GM12878 (cell line): Measurements from ENCODE around the gene GAD2. TPM values are rescaled to one million over a fixed set of nuclear protein-coding genes. Genes with fewer than 3 reads are reported as not detected.

Source experiments
- ATAC-seq: fragments of 200-7000 bp; cut with Tn5 transposase; 3 replicates; pipeline ENCODE4 v1.9.1; 2020; ENCODE audit warnings: mild to moderate bottlenecking, moderate library complexity
- BruUV-seq: library from RNA; stranded (reverse); fragments of 400-500 nt; replicated peaks from 2 replicates; lab custom pipeline; 2021; lab: Mats Ljungman, UMichigan
- CTCF ChIA-PET: fragments of 300-600 bp; sonication (Branson Sonifier 250); formaldehyde crosslinking; extraction: SDS; loops from one replicate; lab custom pipeline; 2021; ENCODE audit warnings: inconsistent platforms; lab: Yijun Ruan, JAX
- POLR2A ChIA-PET: fragments of 350-600 bp; formaldehyde crosslinking; extraction: SDS; loops from one replicate; lab custom pipeline; 2021; ENCODE audit warnings: inconsistent platforms; lab: Charles Lee
- RAD21 ChIA-PET: fragments of 300-600 bp; sonication (Branson Sonifier 250); formaldehyde crosslinking; loops from one replicate; lab custom pipeline; 2023; ENCODE audit warnings: antibody characterized with exemption; ENCODE audit not compliant: unreplicated experiment; lab: Charles Lee
- SMC1A ChIA-PET: fragments of 300-600 bp; sonication (Branson Sonifier 250); formaldehyde crosslinking; loops from one replicate; lab custom pipeline; 2023; ENCODE audit not compliant: unreplicated experiment, uncharacterized antibody; lab: Charles Lee
- DNase-seq: peaks from one replicate; pipeline ENCODE4 v3.0.0-alpha.2; 2011; ENCODE audit warnings: low read depth, low spot score
- FAIRE-seq: peaks from 3 replicates; lab custom pipeline; 2011; peaks lifted over from hg19 to GRCh38; lab: Jason Lieb, UNC
- H2AFZ ChIP-seq: 2 replicates; pipeline ENCODE4 v1.6.0; 2011; ENCODE audit warnings: low read depth, low read length, control low read depth; ENCODE audit not compliant: control insufficient read depth
- H3K27ac ChIP-seq: 2 replicates; pipeline ENCODE4 v1.5.1; 2011; ENCODE audit warnings: control low read depth; ENCODE audit not compliant: control insufficient read depth, insufficient read depth
- H3K27me3 ChIP-seq, 2 experiments: replicated peaks in 1 of 2; 2 replicates each; pipeline versions ENCODE4 v1.6.0 to v1.6.1; 2011; ENCODE audit warnings: low read length in 1 of 2; ENCODE audit not compliant: control insufficient read depth in 2 of 2, insufficient read depth in 2 of 2
- H3K36me3 ChIP-seq, 2 experiments: 2 replicates each; pipeline ENCODE4 v1.5.1; 2011; ENCODE audit warnings: low read length in 1 of 2; ENCODE audit not compliant: control insufficient read depth in 2 of 2, insufficient read depth in 2 of 2
- H3K4me1 ChIP-seq: 2 replicates; pipeline ENCODE4 v1.6.1; 2011; ENCODE audit warnings: mild to moderate bottlenecking, low read length, moderate library complexity, mixed read lengths; ENCODE audit not compliant: control insufficient read depth, insufficient read depth
- H3K4me2 ChIP-seq: 2 replicates; pipeline ENCODE4 v1.6.0; 2011; ENCODE audit warnings: control low read depth; ENCODE audit not compliant: control insufficient read depth, insufficient read depth
- H3K4me3 ChIP-seq: fragments of 200-600 bp; sonication (generic); 2 replicates; pipeline ENCODE4 v1.5.1; 2016
- H3K79me2 ChIP-seq: 2 replicates; pipeline ENCODE4 v1.6.0; 2011; ENCODE audit warnings: low read length; ENCODE audit not compliant: control insufficient read depth, insufficient read depth
- H3K9ac ChIP-seq: 2 replicates; pipeline ENCODE4 v1.8.0; 2011; ENCODE audit warnings: low read length, control low read depth, mixed read lengths; ENCODE audit not compliant: control insufficient read depth, insufficient read depth
- H3K9me3 ChIP-seq: replicated peaks from 3 replicates; pipeline ENCODE4 v1.5.1; 2011; ENCODE audit warnings: mild to moderate bottlenecking, low read length; ENCODE audit not compliant: control insufficient read depth, insufficient read depth
- H4K20me1 ChIP-seq: 2 replicates; pipeline ENCODE4 v1.6.0; 2011; ENCODE audit not compliant: control insufficient read depth, insufficient read depth
- BRCA1 ChIP-seq: IDR thresholded peaks from 2 replicates; pipeline ENCODE4 v1.6.1; 2011; ENCODE audit warnings: low read depth, low read length, improper control_type of control experiment
- POLR2AphosphoS2 ChIP-seq: IDR thresholded peaks from 2 replicates; pipeline ENCODE4 v1.6.1; 2011; ENCODE audit warnings: low read depth, mild to moderate bottlenecking, low read length, improper control_type of control experiment, moderate library complexity
- TCF7 ChIP-seq: IDR thresholded peaks from 2 replicates; pipeline ENCODE4 v1.6.1; 2014; ENCODE audit warnings: antibody characterized with exemption, borderline replicate concordance
- WGBS: methylation state at CpG from one replicate; pipeline ENCODE4 v1.1.6; 2016; ENCODE audit warnings: low lambda C conversion rate; ENCODE audit not compliant: insufficient replicate concordance, insufficient coverage; ENCODE audit errors: missing lambda C conversion rate; 5-methylcytosine and 5-hydroxymethylcytosine counted together
- in situ Hi-C: fragments of 300-500 bp; cut with MboI; formaldehyde crosslinking; loops from 9 replicates; pipeline ENCODE4 v1.14.3; 2018; ENCODE audit warnings: mixed read lengths
- intact Hi-C: fragments of 100-400 bp; cut with micrococcal nuclease; formaldehyde crosslinking; loops from one replicate; pipeline ENCODE4 v1.14.2; 2022; ENCODE audit not compliant: unreplicated experiment
- polyA plus RNA-seq, 11 experiments: library from polyadenylated mRNA; depleted of rRNA in 4 of 11; unstranded in 6 of 11; stranded (reverse) in 5 of 11; fragments of >200 nt; fragmentation: Nextera tagmentation in 4 of 11; fragmentation: Illumina TruSeq in 1 of 11; extraction: Ambion mirVana in 4 of 11; extraction: Trizol in 1 of 11; gene quantifications; 1 replicate in 1 of 11; 2 replicates in 10 of 11; pipeline versions ENCODE4 v1.2.1 to v1.2.3, GENCODE V29; 2011 to 2016; ENCODE audit warnings: inconsistent platforms in 2 of 11, missing spikeins in 2 of 11, low read depth in 1 of 11
- total RNA-seq, 4 experiments: library from RNA; depleted of rRNA in 3 of 4; stranded (reverse); fragments of >200 nt in 3 of 4; fragmentation: Illumina TruSeq in 1 of 4; extraction: Trizol in 1 of 4; gene quantifications; 2 replicates each; pipeline versions ENCODE4 v1.2.1 to v1.2.3, GENCODE V29; 2013 to 2021
- TF ChIP-seq, protein P1 (sequence below): IDR thresholded peaks from 2 replicates; pipeline ENCODE4 v1.6.1; 2012; ENCODE audit warnings: low read depth, low read length, improper control_type of control experiment
- TF ChIP-seq, protein P2 (sequence below): fragments of 450-650 bp; IDR thresholded peaks from 2 replicates; pipeline ENCODE4 v1.6.1; 2018; ENCODE audit warnings: mild to moderate bottlenecking, low read depth, moderate library complexity; ENCODE audit not compliant: partially characterized antibody

GAD2 gene
- total and polyA plus RNA-seq, 10 of the 15 experiments (the other 5 are each of a cell fraction or from before 2014, with no cell fraction given) = not detected

DNA sequence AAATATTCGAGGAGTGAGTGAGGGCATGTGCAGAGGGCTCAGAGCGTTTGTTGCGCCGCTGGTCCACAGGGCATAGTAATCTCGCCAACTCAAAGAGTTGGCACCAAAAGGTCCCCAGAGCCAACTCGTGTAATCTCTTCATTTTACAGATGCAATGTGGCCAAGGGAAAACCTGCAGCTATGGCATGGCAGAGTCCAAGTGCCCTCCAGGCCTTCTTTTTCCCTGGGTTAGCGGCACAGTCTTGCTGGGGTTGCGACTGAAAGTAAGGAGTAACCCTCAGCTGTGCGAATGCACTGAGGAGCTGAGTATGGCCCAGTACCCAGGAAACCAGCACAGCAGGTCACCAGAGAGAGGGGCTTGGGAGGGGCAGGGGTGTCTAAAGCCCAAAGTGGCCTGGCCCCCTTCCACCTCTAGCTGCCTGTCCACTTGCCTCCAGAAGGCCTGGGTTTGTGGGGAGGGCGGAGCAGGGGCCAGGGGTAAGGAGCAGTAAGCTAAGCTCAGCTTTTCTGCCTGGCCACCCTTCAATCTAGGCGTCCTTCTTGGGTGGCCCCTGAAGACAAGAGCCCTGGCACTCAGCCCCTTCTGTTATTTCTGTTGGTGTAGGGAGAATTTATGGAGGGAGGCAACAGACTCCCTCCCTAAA is 3.3 kb upstream of the GAD2 start:
- H3K79me2 ChIP-seq = no peaks in the 10 kb centered on the region
- WGBS = 44% methylated on average over 11 of the region's 11 CpGs
- RAD21 ChIA-PET = no interaction called here

More for the DNA sequence above, 3.3 kb upstream of the GAD2 start:
- Histone ChIP-seq H3K27me3 (peaks cover 13 to 33% of the 10 kb centered on the region in 2 experiments), H3K4me3 (no peak overlapping the region), H3K9me3 (no peaks in the 10 kb centered on the region), H3K36me3 (no peaks in the 10 kb centered on the region), H3K27ac (no peak overlapping the region), H3K4me1 (no peaks in the 10 kb centered on the region), H4K20me1 (no peaks in the 10 kb centered on the region), H2AFZ (no peak overlapping the region), H3K9ac (no peak overlapping the region), H3K4me2 (no peak overlapping the region)
- TF ChIP-seq, protein P1, sequence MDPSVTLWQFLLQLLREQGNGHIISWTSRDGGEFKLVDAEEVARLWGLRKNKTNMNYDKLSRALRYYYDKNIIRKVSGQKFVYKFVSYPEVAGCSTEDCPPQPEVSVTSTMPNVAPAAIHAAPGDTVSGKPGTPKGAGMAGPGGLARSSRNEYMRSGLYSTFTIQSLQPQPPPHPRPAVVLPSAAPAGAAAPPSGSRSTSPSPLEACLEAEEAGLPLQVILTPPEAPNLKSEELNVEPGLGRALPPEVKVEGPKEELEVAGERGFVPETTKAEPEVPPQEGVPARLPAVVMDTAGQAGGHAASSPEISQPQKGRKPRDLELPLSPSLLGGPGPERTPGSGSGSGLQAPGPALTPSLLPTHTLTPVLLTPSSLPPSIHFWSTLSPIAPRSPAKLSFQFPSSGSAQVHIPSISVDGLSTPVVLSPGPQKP = no peak
- TF ChIP-seq POLR2AphosphoS2 (no peak), BRCA1 (no peak), TCF7 (no peak)
- TF ChIP-seq, protein P2, sequence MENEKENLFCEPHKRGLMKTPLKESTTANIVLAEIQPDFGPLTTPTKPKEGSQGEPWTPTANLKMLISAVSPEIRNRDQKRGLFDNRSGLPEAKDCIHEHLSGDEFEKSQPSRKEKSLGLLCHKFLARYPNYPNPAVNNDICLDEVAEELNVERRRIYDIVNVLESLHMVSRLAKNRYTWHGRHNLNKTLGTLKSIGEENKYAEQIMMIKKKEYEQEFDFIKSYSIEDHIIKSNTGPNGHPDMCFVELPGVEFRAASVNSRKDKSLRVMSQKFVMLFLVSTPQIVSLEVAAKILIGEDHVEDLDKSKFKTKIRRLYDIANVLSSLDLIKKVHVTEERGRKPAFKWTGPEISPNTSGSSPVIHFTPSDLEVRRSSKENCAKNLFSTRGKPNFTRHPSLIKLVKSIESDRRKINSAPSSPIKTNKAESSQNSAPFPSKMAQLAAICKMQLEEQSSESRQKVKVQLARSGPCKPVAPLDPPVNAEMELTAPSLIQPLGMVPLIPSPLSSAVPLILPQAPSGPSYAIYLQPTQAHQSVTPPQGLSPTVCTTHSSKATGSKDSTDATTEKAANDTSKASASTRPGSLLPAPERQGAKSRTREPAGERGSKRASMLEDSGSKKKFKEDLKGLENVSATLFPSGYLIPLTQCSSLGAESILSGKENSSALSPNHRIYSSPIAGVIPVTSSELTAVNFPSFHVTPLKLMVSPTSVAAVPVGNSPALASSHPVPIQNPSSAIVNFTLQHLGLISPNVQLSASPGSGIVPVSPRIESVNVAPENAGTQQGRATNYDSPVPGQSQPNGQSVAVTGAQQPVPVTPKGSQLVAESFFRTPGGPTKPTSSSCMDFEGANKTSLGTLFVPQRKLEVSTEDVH = no peak
- FAIRE-seq (no peak), DNase-seq (no peak), ATAC-seq (no peak)
- intact Hi-C loops = no loop called here
- BruUV-seq = no TSS peak
- in situ Hi-C loops = no loop called here
- ChIA-PET CTCF (no interaction called here), POLR2A (no interaction called here), SMC1A (no interaction called here)
